ENCODE results near the gene CAMTA1. TPM values are rescaled to one million over a fixed set of nuclear protein-coding genes. Genes with fewer than 3 reads are reported as not detected.

Gene CAMTA1
- total RNA-seq, 1 experiment from 2014 or later: 85.2 TPM

DNA sequence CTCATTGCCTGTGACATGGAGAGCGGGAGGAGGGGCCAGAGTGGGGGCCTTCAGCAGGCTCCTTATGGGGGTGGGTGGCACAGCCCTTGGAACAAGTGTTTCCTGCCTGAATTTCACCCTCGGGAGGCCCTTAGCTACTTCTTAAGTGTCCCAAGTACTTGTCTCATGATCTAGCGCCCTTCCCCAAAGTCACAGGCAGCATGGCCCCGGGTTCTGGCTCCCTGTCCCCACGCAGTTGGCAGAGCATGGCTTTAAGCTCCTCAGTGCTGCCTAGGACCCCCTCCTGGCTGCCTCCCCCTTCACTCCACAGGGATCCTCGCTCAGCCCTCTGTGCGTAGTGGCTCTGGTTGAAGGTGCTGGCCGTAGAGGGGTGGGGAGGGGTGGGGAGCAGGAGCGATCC is 197.2 kb downstream of the CAMTA1 start:
- no peak overlapping the region for H3K27ac ChIP-seq (ENCODE audit: low read depth, low read length, poor library complexity, severe bottlenecking)
- BruUV-seq (replicated peaks): no TSS peak
- POLR2A ChIA-PET (ENCODE audit: low non-redundant PET): no interaction called here
- TF ChIP-seq, protein P1, sequence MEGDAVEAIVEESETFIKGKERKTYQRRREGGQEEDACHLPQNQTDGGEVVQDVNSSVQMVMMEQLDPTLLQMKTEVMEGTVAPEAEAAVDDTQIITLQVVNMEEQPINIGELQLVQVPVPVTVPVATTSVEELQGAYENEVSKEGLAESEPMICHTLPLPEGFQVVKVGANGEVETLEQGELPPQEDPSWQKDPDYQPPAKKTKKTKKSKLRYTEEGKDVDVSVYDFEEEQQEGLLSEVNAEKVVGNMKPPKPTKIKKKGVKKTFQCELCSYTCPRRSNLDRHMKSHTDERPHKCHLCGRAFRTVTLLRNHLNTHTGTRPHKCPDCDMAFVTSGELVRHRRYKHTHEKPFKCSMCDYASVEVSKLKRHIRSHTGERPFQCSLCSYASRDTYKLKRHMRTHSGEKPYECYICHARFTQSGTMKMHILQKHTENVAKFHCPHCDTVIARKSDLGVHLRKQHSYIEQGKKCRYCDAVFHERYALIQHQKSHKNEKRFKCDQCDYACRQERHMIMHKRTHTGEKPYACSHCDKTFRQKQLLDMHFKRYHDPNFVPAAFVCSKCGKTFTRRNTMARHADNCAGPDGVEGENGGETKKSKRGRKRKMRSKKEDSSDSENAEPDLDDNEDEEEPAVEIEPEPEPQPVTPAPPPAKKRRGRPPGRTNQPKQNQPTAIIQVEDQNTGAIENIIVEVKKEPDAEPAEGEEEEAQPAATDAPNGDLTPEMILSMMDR (conservative IDR thresholded peaks at IDR 0.05; ENCODE audit: low read depth, low read length): no peak
- no peak for TF ChIP-seq EZH2 (IDR thresholded peaks at IDR 0.05; ENCODE audit: borderline replicate concordance, low read depth, low read length, poor library complexity, severe bottlenecking)
- peaks cover 8% of the 10 kb centered on the region for H3K27me3 ChIP-seq (replicated peaks; ENCODE audit: insufficient read depth, low read depth, low read length, poor library complexity)
- CTCF ChIA-PET: no interaction called here
- H3K36me3 ChIP-seq (ENCODE audit: insufficient read depth, low read length, poor library complexity, severe bottlenecking): no peaks in the 10 kb centered on the region
- H3K4me1 ChIP-seq (ENCODE audit: insufficient read depth, low read length, poor library complexity, severe bottlenecking): no peaks in the 10 kb centered on the region
- no peak overlapping the region for H3K4me3 ChIP-seq (ENCODE audit: low read depth, low read length, poor library complexity, severe bottlenecking)
- intact Hi-C loops (cut with micrococcal nuclease; ENCODE audit: unreplicated experiment): no loop called here
- no peaks in the 10 kb centered on the region for H3K9me3 ChIP-seq (ENCODE audit: low read depth, low read length, poor library complexity, severe bottlenecking)
- no peak for DNase-seq (ENCODE audit: low spot score)

DNA sequence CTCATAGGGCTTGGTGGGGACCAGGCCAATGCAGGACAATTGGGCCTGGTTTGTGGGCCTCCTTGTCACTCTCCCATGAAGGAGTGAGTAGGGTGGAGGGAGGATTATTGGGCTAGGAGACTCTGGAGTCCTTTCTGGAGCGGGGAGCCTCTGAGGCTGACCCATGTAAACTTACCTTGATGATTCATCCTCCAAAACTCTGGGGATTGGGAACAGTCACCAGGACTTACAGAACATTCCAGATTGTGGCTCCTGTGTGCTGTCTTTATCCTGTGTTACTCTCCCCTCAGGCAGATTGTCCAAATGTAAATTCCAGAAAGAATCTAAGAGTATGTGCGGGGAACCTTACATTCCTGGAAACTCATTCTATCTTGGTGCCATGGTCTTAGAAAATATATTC is 197.6 kb downstream of the CAMTA1 start:
- Histone ChIP-seq H3K27me3 (replicated peaks; ENCODE audit: insufficient read depth, low read depth, low read length, poor library complexity) (peaks cover 8% of the 10 kb centered on the region), H3K36me3 (ENCODE audit: insufficient read depth, low read length, poor library complexity, severe bottlenecking) (no peaks in the 10 kb centered on the region), H3K4me1 (ENCODE audit: insufficient read depth, low read length, poor library complexity, severe bottlenecking) (no peaks in the 10 kb centered on the region), H3K4me3 (ENCODE audit: low read depth, low read length, poor library complexity, severe bottlenecking) (no peak overlapping the region), H3K9me3 (ENCODE audit: low read depth, low read length, poor library complexity, severe bottlenecking) (no peaks in the 10 kb centered on the region), H3K27ac (ENCODE audit: low read depth, low read length, poor library complexity, severe bottlenecking) (no peak overlapping the region)
- intact Hi-C loops (cut with micrococcal nuclease; ENCODE audit: unreplicated experiment): no loop called here
- BruUV-seq (replicated peaks): no TSS peak
- ChIA-PET POLR2A (ENCODE audit: low non-redundant PET) (no interaction called here), CTCF (no interaction called here)
- no peak for TF ChIP-seq EZH2 (IDR thresholded peaks at IDR 0.05; ENCODE audit: borderline replicate concordance, low read depth, low read length, poor library complexity, severe bottlenecking)
- TF ChIP-seq, protein P1 (conservative IDR thresholded peaks at IDR 0.05; ENCODE audit: low read depth, low read length): no peak
- no peak for DNase-seq (ENCODE audit: low spot score)

DNA sequence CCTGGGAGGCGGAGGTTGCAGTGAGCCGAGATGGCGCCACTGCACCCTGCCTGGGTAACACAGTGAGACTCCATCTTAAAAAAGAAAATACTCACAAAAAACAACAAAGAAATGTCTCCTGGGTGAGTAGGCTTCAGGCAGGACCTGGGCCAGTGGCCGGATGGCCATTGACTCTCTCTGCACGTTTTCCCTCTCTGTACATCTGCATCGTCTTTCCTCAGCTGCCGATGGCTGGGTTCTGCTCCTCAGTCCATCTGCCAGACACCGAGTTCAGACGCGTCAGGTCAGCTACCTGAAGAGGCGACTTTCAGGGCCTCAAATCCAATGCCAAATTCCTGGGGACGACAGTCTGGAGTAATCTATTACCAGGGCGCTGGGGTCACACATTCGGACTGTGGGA is 199.3 kb downstream of the CAMTA1 start:
- peaks cover 8% of the 10 kb centered on the region for H3K27me3 ChIP-seq (replicated peaks; ENCODE audit: insufficient read depth, low read depth, low read length, poor library complexity)
- no peak for TF ChIP-seq EZH2 (IDR thresholded peaks at IDR 0.05; ENCODE audit: borderline replicate concordance, low read depth, low read length, poor library complexity, severe bottlenecking)
- TF ChIP-seq, protein P1 (conservative IDR thresholded peaks at IDR 0.05; ENCODE audit: low read depth, low read length): no peak
- ChIA-PET POLR2A (ENCODE audit: low non-redundant PET) (no interaction called here), CTCF (no interaction called here)
- no TSS peak for BruUV-seq (replicated peaks)
- no peak overlapping the region for H3K4me3 ChIP-seq (ENCODE audit: low read depth, low read length, poor library complexity, severe bottlenecking)
- no peaks in the 10 kb centered on the region for H3K4me1 ChIP-seq (ENCODE audit: insufficient read depth, low read length, poor library complexity, severe bottlenecking)
- intact Hi-C loops (cut with micrococcal nuclease; ENCODE audit: unreplicated experiment): no loop called here
- no peak for DNase-seq (ENCODE audit: low spot score)
- H3K27ac ChIP-seq (ENCODE audit: low read depth, low read length, poor library complexity, severe bottlenecking): no peak overlapping the region
- H3K9me3 ChIP-seq (ENCODE audit: low read depth, low read length, poor library complexity, severe bottlenecking): no peaks in the 10 kb centered on the region
- no peaks in the 10 kb centered on the region for H3K36me3 ChIP-seq (ENCODE audit: insufficient read depth, low read length, poor library complexity, severe bottlenecking)

All from A673 (cell line).